Panc1 (cell line): ENCODE data around the gene SLC22A2. TPM values are rescaled to one million over a fixed set of nuclear protein-coding genes. Genes with fewer than 3 reads are reported as not detected.

ENCODE experiments used
- ATAC-seq: fragments of 200-7000 bp; cut with Tn5 transposase; 2 replicates; pipeline ENCODE4 v1.9.1; 2020; ENCODE audit warnings: mild to moderate bottlenecking, moderate library complexity
- BruUV-seq: library from RNA; stranded (reverse); fragments of 400-500 nt; replicated peaks from 2 replicates; lab custom pipeline; 2021; lab: Mats Ljungman, UMichigan
- CTCF ChIA-PET: fragments of 300-600 bp; sonication (Branson Sonifier 250); formaldehyde crosslinking; loops from one replicate; lab custom pipeline; 2022; ENCODE audit warnings: antibody characterized with exemption; lab: Charles Lee
- POLR2A ChIA-PET: fragments of 300-600 bp; sonication (Branson Sonifier 250); formaldehyde crosslinking; loops from one replicate; lab custom pipeline; 2022; ENCODE audit warnings: antibody characterized with exemption; lab: Charles Lee
- DNase-seq: peaks from one replicate; pipeline ENCODE4 v3.0.0-alpha.2; 2010; ENCODE audit warnings: low read depth, low spot score
- H3K27ac ChIP-seq: 2 replicates; pipeline ENCODE4 v1.5.1; 2011; ENCODE audit warnings: mild to moderate bottlenecking, low read length, inconsistent platforms
- H3K27me3 ChIP-seq: fragments of 200-500 bp; sonication (Bioruptor generic); 2 replicates; pipeline ENCODE4 v1.6.0; 2014; ENCODE audit warnings: low read length, inconsistent platforms; ENCODE audit not compliant: control insufficient read depth, insufficient read depth
- H3K36me3 ChIP-seq: fragments of 200-500 bp; sonication (Bioruptor generic); 2 replicates; pipeline ENCODE4 v1.5.1; 2014; ENCODE audit warnings: inconsistent platforms, mild to moderate bottlenecking, low read length, moderate library complexity; ENCODE audit not compliant: control insufficient read depth, insufficient read depth
- H3K4me1 ChIP-seq: 2 replicates; pipeline ENCODE4 v1.5.1; 2011; ENCODE audit warnings: inconsistent platforms, mild to moderate bottlenecking, low read length, moderate library complexity; ENCODE audit not compliant: control insufficient read depth, insufficient read depth
- H3K4me3 ChIP-seq, 2 experiments: 2 replicates each; pipeline ENCODE4 v1.5.1; 2011 to 2012; ENCODE audit warnings: low read depth in 2 of 2, low read length in 2 of 2, mild to moderate bottlenecking in 2 of 2, inconsistent platforms in 1 of 2, moderate library complexity in 1 of 2
- H3K9me3 ChIP-seq: fragments of 200-500 bp; sonication (Bioruptor generic); 2 replicates; pipeline ENCODE4 v1.5.1; 2014; ENCODE audit warnings: low read depth, mild to moderate bottlenecking, inconsistent platforms, low read length, moderate library complexity; ENCODE audit not compliant: control insufficient read depth, insufficient read depth
- POLR2AphosphoS5 ChIP-seq: IDR thresholded peaks from 2 replicates; pipeline ENCODE4 v1.6.1; 2012; ENCODE audit warnings: mild to moderate bottlenecking, low read depth, low read length, moderate library complexity
- SIN3A ChIP-seq: IDR thresholded peaks from 2 replicates; pipeline ENCODE4 v1.6.1; 2012; ENCODE audit warnings: low read depth, mild to moderate bottlenecking, low read length, moderate library complexity, borderline replicate concordance; ENCODE audit not compliant: insufficient read depth
- TCF7L2 ChIP-seq: IDR thresholded peaks from 2 replicates; pipeline ENCODE4 v1.6.1; 2011; ENCODE audit warnings: mild to moderate bottlenecking, low read depth, low read length, inconsistent platforms
- in situ Hi-C: cut with HindIII; loops from 2 replicates; pipeline ENCODE4 v1.10.0; 2016; ENCODE audit warnings: low sequenced_read_pairs, low pct_unique_long_range_greater_than_20kb
- intact Hi-C: fragments of 100-400 bp; cut with micrococcal nuclease; formaldehyde crosslinking; loops from one replicate; pipeline ENCODE4 v1.10.0; 2022; ENCODE audit not compliant: unreplicated experiment
- total RNA-seq: library from RNA; stranded (reverse); gene quantifications from one replicate; pipeline ENCODE4 v1.2.1, GENCODE V29; 2021; ENCODE audit not compliant: unreplicated experiment
- TF ChIP-seq, protein P1 (sequence below): fragments of 450-650 bp; IDR thresholded peaks from 2 replicates; pipeline ENCODE4 v1.5.1; 2017; ENCODE audit warnings: mild to moderate bottlenecking
- TF ChIP-seq, protein P2 (sequence below), 2 experiments: IDR thresholded peaks; 2 replicates each; pipeline ENCODE4 v1.6.1; 2011 to 2012; ENCODE audit warnings: low read depth in 2 of 2, control low read depth in 1 of 2, low read length in 1 of 2, mild to moderate bottlenecking in 1 of 2, moderate library complexity in 1 of 2; ENCODE audit not compliant: insufficient read depth in 1 of 2

SLC22A2 gene
- total RNA-seq, 1 experiment from 2014 or later = not detected

DNA sequence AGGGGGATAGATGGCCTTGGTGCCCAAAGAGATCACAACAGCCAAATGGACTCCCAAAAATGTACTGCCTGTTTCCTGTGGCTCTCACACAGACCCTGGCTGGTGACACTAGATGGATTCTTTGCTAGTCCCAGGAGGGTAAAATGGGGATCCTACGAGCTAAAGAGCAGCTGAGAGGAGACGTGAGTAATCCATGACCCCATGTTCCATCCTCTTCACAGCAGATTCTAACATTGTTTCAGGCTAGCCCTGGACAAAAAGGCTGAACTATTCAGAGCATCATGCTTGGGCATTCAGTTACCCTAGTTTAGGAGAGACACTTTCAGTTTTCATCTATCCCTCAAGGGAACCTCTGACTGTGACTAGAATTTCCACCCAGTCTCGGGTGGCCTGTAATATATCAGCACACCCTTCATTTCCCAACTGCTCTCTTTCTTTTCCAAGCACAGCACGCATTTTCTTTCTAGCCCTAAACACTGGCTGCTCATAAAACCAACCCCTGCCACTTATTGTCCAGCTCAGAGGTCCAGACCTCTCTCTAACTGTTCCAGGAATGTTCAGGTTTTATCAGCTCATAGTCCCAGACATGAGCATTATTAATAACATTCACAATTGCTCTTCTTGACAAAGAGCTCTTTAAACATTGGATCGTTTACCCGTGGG is 88.5 kb downstream of the SLC22A2 start:
- in situ Hi-C loops = no loop called here
- Histone ChIP-seq H3K27me3 (no peaks in the 10 kb centered on the region), H3K27ac (no peak overlapping the region), H3K36me3 (no peaks in the 10 kb centered on the region), H3K4me1 (no peaks in the 10 kb centered on the region), H3K9me3 (no peaks in the 10 kb centered on the region), H3K4me3 (no peak overlapping the region)
- ChIA-PET POLR2A (no interaction called here), CTCF (no interaction called here)
- DNase-seq (no peak), ATAC-seq (peak; percentile 34; the same call in 1 of the 2 replicates)
- no TSS peak for BruUV-seq
- TF ChIP-seq POLR2AphosphoS5 (no peak), SIN3A (no peak), TCF7L2 (no peak)
- TF ChIP-seq, protein P1, sequence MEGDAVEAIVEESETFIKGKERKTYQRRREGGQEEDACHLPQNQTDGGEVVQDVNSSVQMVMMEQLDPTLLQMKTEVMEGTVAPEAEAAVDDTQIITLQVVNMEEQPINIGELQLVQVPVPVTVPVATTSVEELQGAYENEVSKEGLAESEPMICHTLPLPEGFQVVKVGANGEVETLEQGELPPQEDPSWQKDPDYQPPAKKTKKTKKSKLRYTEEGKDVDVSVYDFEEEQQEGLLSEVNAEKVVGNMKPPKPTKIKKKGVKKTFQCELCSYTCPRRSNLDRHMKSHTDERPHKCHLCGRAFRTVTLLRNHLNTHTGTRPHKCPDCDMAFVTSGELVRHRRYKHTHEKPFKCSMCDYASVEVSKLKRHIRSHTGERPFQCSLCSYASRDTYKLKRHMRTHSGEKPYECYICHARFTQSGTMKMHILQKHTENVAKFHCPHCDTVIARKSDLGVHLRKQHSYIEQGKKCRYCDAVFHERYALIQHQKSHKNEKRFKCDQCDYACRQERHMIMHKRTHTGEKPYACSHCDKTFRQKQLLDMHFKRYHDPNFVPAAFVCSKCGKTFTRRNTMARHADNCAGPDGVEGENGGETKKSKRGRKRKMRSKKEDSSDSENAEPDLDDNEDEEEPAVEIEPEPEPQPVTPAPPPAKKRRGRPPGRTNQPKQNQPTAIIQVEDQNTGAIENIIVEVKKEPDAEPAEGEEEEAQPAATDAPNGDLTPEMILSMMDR = no peak
- intact Hi-C loops = no loop called here

DNA sequence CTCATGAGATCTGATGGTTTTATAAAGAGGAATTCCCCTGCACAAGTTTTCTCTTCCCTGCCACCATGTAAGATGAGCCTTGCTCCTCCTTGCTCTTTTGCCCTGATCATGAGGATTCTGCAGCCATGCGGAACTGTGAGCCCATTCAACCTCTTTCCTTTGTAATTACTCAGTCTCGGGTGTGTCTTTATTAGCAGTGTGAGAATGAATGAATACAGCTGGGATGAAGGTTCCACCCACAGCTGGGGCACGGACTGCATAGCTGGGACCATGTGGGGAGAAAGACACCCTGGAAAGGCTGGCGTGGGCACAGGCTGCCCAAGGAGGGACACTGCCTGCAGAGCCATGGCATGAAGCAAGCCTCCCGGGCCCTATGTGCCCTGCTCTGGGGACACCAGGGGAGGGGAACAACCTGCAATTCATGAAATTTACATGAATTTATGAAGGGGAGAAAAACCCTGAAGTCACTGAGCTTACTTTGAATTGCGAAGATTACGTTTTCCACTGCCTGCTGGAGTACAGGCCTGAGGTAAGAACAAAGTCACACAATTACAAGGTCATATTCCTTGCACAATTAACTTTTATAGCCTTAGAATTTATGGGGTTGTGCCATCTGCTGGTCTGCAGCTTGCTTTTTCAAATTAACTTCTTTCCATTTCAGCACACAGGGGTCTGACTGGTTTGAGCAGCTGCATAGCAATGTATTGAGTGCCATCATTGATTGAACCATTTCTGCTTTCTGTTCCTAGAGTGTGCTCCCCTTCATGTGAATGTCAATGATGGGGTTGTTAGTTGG is 90.8 kb downstream of the SLC22A2 start:
- Histone ChIP-seq H3K4me3 (no peak overlapping the region), H3K9me3 (no peaks in the 10 kb centered on the region), H3K27ac (no peak overlapping the region), H3K4me1 (no peaks in the 10 kb centered on the region), H3K36me3 (no peaks in the 10 kb centered on the region), H3K27me3 (no peaks in the 10 kb centered on the region)
- ATAC-seq (peak; percentile 42; the same call in 1 of the 2 replicates), DNase-seq (no peak)
- POLR2A ChIA-PET = interaction anchor here (0.6 kb wide), 1 partner anchor 25 kb away, joined by 3 read pairs; no protein-coding TSS in a partner anchor
- CTCF ChIA-PET = interaction anchor here (0.5 kb wide), 1 partner anchor 344 kb away, joined by 3 read pairs; no protein-coding TSS in a partner anchor
- intact Hi-C loops = no loop called here
- no peak for TF ChIP-seq POLR2AphosphoS5
- no peak for TF ChIP-seq SIN3A
- no peak for TF ChIP-seq TCF7L2
- TF ChIP-seq, protein P1 = no peak
- TF ChIP-seq, protein P2, sequence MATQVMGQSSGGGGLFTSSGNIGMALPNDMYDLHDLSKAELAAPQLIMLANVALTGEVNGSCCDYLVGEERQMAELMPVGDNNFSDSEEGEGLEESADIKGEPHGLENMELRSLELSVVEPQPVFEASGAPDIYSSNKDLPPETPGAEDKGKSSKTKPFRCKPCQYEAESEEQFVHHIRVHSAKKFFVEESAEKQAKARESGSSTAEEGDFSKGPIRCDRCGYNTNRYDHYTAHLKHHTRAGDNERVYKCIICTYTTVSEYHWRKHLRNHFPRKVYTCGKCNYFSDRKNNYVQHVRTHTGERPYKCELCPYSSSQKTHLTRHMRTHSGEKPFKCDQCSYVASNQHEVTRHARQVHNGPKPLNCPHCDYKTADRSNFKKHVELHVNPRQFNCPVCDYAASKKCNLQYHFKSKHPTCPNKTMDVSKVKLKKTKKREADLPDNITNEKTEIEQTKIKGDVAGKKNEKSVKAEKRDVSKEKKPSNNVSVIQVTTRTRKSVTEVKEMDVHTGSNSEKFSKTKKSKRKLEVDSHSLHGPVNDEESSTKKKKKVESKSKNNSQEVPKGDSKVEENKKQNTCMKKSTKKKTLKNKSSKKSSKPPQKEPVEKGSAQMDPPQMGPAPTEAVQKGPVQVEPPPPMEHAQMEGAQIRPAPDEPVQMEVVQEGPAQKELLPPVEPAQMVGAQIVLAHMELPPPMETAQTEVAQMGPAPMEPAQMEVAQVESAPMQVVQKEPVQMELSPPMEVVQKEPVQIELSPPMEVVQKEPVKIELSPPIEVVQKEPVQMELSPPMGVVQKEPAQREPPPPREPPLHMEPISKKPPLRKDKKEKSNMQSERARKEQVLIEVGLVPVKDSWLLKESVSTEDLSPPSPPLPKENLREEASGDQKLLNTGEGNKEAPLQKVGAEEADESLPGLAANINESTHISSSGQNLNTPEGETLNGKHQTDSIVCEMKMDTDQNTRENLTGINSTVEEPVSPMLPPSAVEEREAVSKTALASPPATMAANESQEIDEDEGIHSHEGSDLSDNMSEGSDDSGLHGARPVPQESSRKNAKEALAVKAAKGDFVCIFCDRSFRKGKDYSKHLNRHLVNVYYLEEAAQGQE (IDR thresholded peaks at IDR 0.05; ENCODE audit: insufficient read depth in 1 of 2, low read depth in 2 of 2, low read length in 1 of 2) = no peak
- BruUV-seq = no TSS peak
- in situ Hi-C loops = no loop called here

Other genes with a start within 250 kb of the SLC22A2 start
- gene SLC22A1, start 137.0 kb downstream of the SLC22A2 start, total RNA-seq = 0.98 TPM
- not detected for gene SLC22A3, start 89.6 kb upstream of the SLC22A2 start, total RNA-seq